GM18502 (cell line): Measurements from ENCODE around the gene OR4D1.
A peak's percentile ranks its signal among the peaks of the same experiment; 100 is the strongest.

Source experiments
- ATAC-seq: cut with Tn5 transposase; IDR thresholded peaks from one replicate; pipeline ENCODE4 v1.9.1; 2021; ENCODE audit warnings: mild to moderate bottlenecking; ENCODE audit not compliant: unreplicated experiment, poor library complexity

The OR4D1 gene

GRCh38 chr17:58191241-58191896, 43.2 kb downstream of the OR4D1 start:
- ATAC-seq: no peak

GRCh38 chr17:58192612-58193011, 44.4 kb downstream of the OR4D1 start, which contains the start of gene EPX:
Gene EPX, plus strand, starts transcription at chr17:58192726. Its CDS starts 121 bp downstream, at chr17:58192847.
- ATAC-seq: no peak

GRCh38 chr17:58193641-58194255, 45.6 kb downstream of the OR4D1 start:
- ATAC-seq: no peak

GRCh38 chr17:58195518-58196123, 47.4 kb downstream of the OR4D1 start:
- no peak for ATAC-seq

- ATAC-seq: no peak
Observed at GRCh38 chr17:58196610-58197009, 48.4 kb downstream of the OR4D1 start.

GRCh38 chr17:58200024-58200633, 51.9 kb downstream of the OR4D1 start:
- ATAC-seq: peak; percentile 48

GRCh38 chr17:58202859-58203258, 54.7 kb downstream of the OR4D1 start:
- ATAC-seq: no peak

- no peak for ATAC-seq
Observed at GRCh38 chr17:58204796-58205195, 56.6 kb downstream of the OR4D1 start.

GRCh38 chr17:58205936-58206335, 57.8 kb downstream of the OR4D1 start:
- ATAC-seq: no peak

GRCh38 chr17:58207451-58207850, 59.3 kb downstream of the OR4D1 start:
- ATAC-seq: no peak

- ATAC-seq: no peak
Observed at GRCh38 chr17:58208344-58208743, 60.2 kb downstream of the OR4D1 start.
